HG03342 (cell line): Measurements from ENCODE around the gene CDS1.
"Not testable (repeated sequence)": the region's sequence is repeated elsewhere in the genome, so short reads cannot be mapped to it uniquely, and the experiment has no call there.

Experiments used
- ATAC-seq: cut with Tn5 transposase; IDR thresholded peaks from one replicate; pipeline ENCODE4 v1.9.1; 2021; ENCODE audit warnings: mild to moderate bottlenecking, moderate library complexity; ENCODE audit not compliant: unreplicated experiment

The CDS1 gene

DNA sequence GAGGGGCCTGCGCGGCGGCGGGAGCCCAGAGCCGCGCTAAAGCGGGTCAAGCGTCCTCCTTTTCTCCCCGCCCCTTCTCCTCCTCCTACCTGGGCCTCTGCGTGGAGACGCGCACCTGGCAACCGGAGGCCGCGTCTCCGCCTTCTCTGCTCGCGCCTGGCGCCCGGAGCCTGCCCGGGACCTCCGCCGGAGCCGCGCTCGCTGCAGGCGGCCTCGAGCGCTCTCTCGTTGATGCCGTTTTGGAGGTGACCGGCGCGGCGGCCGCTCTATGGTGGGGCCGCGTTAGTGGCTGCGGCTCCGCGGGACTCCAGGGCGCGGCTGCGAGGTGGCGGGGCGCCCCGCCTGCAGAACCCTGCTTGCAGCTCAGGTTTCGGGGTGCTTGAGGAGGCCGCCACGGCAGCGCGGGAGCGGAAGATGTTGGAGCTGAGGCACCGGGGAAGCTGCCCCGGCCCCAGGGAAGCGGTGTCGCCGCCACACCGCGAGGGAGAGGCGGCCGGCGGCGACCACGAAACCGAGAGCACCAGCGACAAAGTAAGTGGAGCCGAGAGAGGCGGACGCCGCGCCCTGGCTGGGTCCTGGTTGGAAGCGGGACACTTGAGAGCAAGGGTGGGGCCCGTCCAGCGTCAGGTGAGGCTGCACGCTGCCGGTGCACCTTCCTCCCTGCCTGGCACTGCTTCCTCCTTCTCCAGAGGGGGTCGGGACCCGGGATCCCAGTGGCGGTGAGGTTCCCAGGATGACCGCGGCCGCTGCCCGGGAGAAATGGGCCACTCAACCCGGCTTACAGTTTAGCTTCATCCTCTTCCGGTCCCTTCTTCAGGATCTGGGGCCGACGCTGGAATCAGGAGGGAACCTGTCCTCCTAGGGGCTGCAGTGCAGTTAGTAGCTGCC, at the start of gene CDS1:
Gene CDS1, plus strand, starts transcription at position 140 of the 888 bp plus-strand sequence. Its CDS starts 275 bp downstream, at position 415.
- ATAC-seq = peak; percentile 42

DNA sequence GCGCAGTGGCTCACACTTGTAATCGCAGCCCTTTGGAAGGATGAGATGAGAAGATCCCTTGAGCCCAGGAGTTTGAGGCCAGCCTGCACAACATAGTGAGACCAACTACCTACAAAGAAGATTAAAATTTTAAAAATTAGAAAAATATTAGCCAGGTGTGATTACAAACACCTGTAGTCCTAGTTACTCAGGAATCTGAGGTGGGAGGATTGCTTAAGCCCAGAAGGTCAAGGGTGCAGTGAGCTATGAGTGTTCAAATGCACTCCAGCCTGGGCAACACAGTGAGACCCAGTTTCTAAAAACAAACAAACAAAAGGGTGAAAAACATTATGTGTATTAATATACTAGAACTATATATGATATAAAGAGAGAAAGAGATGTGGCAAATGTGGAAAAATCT, 47.0 kb upstream of the CDS1 start:
- ATAC-seq = no peak

- ATAC-seq = no peak
Measured at GRCh38 chr4:84545093-84545492, 37.8 kb upstream of the CDS1 start.

- no peak for ATAC-seq
Measured at GRCh38 chr4:84547211-84547610, 35.7 kb upstream of the CDS1 start.

GRCh38 chr4:84549191-84549590, 33.7 kb upstream of the CDS1 start:
- not testable (repeated sequence) for ATAC-seq

GRCh38 chr4:84562156-84562555, 20.8 kb upstream of the CDS1 start:
- ATAC-seq = no peak

- ATAC-seq = no peak
Measured at GRCh38 chr4:84563002-84563401, 19.9 kb upstream of the CDS1 start.

DNA sequence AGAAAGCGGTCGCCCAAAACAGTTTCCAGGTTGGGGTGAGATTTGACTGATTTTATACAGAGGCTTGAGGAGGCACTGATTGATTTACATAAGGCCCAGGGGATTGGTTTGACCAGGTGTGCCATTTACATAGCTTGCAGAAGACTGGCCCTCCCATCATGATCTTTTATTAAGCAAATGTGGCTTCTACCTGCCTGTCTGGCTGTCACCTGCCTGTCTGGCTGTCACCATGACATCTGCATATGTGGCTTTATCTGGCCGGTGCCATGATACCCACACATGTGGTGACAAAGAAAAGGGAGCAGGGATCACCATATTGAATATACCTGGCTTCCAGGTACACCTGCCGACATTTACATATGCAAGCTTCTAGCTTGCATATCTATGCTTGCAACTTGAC, 17.0 kb upstream of the CDS1 start:
- ATAC-seq = no peak

DNA sequence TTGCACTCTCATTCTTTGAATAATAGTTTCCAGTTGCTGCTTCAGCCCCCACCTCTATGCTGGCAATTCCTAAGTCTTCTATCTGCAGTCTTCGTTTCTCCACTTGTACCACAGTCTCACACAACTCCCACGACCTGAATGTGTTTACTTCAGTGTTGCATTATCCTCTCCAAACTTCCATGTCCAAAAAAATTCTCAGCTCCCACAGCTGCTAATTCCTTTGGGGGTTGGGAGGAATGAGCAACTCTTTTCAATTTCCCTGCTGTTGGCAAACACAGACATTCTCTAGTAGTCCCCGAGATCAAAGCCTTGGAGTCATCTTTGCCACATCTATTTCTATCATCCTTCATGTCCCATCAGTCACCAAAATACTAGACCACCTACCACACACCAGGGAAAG, 14.4 kb upstream of the CDS1 start:
- ATAC-seq = no peak

- no peak for ATAC-seq
Measured at GRCh38 chr4:84569009-84569408, 13.9 kb upstream of the CDS1 start.

DNA sequence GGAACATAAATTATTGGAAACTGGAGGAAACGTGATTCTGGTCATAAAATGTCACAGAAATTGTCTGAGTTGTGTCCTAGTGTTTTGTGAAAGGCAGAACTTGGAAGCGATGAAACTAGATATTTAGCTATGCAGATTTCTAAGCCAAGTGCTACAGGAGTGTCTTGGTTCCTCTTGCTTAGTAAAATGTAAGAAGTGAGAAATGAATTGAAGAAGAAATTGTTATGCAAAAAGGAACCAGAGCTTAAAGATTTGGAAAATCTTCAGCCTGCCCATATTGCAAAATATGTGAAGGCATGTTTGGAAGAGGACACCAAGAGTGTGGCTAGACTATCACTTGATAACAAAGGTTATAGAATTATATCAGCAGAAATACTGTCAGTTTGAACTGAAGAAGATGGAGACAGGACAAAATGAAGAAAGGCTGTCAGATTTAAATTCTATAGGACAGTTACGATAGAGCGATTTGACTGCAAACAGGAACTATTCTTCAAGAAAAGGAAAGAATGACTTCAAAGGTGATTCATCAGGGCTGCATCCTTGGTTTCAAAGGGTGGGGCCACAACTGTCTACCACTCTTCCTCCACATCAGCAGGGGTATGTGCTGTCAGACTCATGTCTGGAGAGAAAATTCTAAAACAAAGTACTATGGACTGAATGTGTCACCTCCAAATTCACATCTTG, 9.4 kb upstream of the CDS1 start:
- ATAC-seq = no peak

DNA sequence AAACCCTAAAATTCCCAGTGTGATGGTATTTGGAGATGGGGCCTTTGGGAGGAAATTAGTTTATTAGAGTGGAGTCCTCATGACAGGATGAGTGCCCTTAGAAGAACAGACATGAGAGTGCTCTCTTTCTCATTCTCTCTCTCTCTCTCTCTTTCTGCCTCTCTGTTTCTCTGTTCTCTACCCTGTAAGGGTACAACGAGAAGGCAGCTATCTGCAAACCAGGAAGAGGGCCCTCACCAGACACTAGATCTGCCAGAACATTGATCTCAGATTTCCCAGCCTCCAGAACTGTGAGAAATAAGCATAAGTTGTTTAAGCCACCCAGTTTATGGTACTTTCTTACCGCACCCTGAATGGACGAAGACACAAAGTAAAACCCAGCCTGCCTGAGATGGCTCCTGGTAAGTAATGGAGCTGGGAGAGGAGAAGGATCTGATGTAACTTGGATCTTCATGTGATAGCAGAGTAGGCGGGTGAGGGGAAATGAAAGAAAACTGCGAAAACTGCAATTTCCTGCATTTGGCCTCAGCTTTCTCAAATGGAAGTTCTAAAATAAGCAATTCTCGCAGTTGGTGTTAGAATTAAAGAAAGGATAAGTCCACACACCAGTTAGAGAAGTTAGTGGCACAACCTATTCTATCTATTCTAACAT, 8.7 kb upstream of the CDS1 start:
- ATAC-seq = no peak

DNA sequence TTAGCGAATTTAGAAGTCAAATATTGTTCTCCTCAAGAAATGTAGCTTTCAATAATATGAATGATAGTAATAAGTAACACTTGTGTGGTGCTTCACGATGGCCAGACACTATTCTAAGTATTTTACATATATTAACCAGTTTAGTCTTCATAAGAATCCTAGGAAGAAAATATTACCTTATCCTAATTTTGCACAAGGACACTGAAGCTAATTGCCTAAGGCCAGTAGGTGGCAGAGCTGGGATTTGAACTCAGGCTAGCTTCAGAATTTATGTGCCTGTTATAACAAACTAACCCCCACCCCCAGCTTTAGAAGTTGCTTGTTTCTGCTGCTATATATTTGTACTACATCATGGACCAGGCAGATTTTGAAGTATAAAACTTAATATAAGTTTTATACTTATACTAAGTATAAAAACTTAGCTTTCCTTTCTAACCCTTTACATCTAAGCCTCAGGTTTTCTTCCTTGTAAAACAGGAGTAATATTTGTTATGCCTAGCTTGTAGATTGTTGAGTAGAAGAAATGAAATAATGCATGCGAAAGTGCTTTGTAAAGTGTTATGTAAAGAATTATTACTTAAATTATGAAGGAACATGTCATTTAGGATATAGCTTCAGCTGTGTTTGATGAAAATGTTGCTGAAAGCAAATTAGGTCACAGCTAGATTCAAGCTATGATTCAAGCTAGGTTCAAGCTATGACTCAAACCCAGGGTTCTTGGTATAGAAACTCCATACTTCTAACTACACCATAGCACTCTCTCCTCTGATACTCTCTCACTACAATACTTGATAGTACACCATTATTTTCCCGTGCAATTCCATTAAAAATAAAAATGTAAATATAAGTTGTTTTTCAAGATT, 4.2 kb upstream of the CDS1 start:
- ATAC-seq = no peak

- no peak for ATAC-seq
Measured at GRCh38 chr4:84579403-84579776, 3.5 kb upstream of the CDS1 start.

- ATAC-seq = peak; percentile 72
Measured at GRCh38 chr4:84582302-84582987, 482 bp upstream of the CDS1 start.

DNA sequence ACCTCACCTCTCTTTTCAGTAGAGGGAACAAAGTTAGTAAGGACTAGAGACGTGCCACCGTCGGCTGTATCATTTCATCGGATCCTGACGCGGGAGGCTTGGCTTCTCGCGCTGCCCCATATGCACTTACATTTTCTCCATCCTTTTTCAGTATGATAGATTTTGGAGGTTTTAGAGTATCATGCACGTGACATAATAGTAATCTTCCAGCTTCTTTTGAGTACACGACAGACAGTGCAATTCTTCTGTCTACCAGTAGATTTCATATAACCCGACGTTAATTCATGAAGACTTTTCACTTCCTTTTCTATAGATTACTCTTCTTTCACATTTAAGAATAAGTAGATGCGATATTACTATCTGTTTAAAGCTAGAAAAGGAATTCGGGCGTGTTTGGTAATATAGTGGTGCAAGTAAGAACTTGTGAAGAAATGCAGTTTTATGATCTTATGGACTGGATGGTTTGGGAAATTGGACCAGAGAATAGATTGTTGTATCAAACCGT, 1.0 kb downstream of the CDS1 start:
- no peak for ATAC-seq

GRCh38 chr4:84585251-84585650, 2.3 kb downstream of the CDS1 start:
- ATAC-seq = no peak

DNA sequence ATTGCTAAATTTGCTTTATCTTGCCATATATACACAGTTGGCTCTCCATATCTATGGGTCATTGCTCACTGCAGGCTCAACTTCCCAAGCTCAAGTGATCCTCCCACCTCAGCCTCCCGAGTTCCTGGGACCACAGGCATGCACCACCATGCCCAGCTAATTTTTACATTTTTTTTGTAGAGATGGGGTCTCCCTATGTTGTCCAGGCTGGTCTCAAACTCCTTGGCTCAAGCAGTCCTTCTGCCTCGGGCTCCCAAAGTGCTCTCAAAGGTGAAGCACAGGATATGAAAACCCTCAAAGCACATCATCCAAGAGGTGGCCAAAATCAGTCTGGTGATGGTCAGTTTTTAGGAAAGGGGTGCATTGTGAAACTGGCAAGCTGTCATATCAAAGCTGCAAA, 11.8 kb downstream of the CDS1 start:
- ATAC-seq = no peak

DNA sequence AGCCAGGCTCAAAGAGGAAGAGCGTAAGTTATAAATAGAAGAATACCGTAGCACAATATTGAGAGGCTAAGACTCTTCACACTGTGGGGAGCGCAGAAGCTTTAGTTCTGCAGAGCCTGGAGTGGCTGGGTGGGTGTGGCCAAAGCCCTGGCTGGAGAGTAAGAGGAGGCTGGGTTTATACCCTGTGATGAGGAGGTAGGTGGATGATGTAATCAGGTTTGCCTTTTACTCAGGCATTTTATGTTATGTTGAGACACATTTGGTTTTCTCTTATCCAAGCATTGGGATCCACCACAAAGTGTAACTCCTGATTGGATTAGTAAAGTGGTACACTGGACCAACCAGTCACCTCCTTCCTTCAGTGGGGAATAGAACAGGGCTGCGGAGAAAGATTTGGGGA, 13.9 kb downstream of the CDS1 start:
- ATAC-seq = no peak

DNA sequence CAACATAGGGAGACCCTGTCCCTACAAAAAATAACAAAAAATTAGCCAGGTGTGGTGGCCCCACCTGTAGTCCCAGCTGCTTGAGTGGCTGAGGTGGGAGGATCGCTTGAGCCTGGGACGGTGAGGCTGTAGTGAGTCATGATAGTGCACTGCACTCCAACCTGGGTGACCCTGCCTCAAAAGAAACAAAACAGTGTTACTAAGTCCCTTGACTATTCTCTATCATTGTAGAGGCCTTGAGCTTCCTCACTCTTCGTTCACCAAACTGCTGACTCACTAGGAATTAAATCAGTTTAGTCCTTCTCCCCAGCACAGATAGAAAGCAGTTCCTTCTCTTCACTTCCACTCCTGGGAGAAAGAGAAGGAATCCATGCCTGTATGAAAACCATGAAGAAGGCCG, 14.5 kb downstream of the CDS1 start:
- ATAC-seq = no peak
